ENCODE measurements around the gene GABARAP.

- TF ChIP-seq, protein P1, sequence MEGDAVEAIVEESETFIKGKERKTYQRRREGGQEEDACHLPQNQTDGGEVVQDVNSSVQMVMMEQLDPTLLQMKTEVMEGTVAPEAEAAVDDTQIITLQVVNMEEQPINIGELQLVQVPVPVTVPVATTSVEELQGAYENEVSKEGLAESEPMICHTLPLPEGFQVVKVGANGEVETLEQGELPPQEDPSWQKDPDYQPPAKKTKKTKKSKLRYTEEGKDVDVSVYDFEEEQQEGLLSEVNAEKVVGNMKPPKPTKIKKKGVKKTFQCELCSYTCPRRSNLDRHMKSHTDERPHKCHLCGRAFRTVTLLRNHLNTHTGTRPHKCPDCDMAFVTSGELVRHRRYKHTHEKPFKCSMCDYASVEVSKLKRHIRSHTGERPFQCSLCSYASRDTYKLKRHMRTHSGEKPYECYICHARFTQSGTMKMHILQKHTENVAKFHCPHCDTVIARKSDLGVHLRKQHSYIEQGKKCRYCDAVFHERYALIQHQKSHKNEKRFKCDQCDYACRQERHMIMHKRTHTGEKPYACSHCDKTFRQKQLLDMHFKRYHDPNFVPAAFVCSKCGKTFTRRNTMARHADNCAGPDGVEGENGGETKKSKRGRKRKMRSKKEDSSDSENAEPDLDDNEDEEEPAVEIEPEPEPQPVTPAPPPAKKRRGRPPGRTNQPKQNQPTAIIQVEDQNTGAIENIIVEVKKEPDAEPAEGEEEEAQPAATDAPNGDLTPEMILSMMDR (IDR thresholded peaks at IDR 0.05) = no peak
- TF ChIP-seq EZH2 (IDR thresholded peaks at IDR 0.05; ENCODE audit: borderline replicate concordance, insufficient read depth, low read depth, low read length, poor library complexity, severe bottlenecking) = no peak
Measured at GRCh38 chr17:7259555-7259889, 17.3 kb upstream of the GABARAP start.

All from B cell (primary cell).